Measurements from ENCODE around the gene GPHN. TPM values are rescaled to one million over a fixed set of nuclear protein-coding genes. Genes with fewer than 3 reads are reported as not detected.

GPHN gene
- polyA plus RNA-seq, 2 of the 4 experiments (the other 2 are of a cell fraction) = 12.7 to 15.5 TPM

DNA sequence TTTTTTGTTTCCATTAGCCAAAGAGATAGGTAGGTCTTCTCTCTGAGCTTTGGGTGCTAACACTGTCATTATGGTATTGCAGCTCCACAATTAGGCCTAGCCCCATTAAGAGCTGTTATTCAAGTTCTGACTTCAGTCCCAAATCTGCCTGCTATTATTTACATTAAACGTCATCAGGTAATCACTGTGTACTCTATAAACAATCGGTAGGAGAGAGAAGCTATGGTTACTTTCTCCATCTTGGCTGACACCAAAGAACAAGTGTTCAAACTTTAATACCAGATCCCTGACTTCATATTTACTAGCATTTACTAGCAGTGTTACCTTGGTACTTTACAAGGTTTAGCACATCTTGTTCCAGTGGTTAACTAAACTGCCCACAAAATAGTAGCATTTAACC, 376.2 kb downstream of the GPHN start:
- CTCF ChIA-PET = no interaction called here
- Histone ChIP-seq H3K4me1 (no peaks in the 10 kb centered on the region), H3K27ac (no peak overlapping the region), H3K4me2 (no peak overlapping the region), H3K4me3 (no peak overlapping the region), H3K9me3 (no peaks in the 10 kb centered on the region)
- WGBS (ENCODE audit: missing lambda C conversion rate) = 43% methylated on average over 2 of the region's 2 CpGs
- ATAC-seq (no peak), DNase-seq (ENCODE audit: low read depth in 1 of 2, low spot score in 1 of 2) (no peak), FAIRE-seq (no peak)
- POLR2A ChIA-PET = no interaction called here
- TF ChIP-seq FOXS1 (CRISPR knock-in tag; IDR thresholded peaks at IDR 0.05) (no peak), MAZ (IDR thresholded peaks at IDR 0.05; ENCODE audit: borderline replicate concordance, low read depth, low read length) (no peak), HOXB13 (CRISPR knock-in tag; IDR thresholded peaks at IDR 0.05; ENCODE audit: low read depth) (no peak), ZNF302 (CRISPR knock-in tag; IDR thresholded peaks at IDR 0.05) (no peak), TFCP2L1 (CRISPR knock-in tag; IDR thresholded peaks at IDR 0.05) (no peak), POLR2A (IDR thresholded peaks at IDR 0.05; ENCODE audit: low read length) (no peak), EHMT2 (IDR thresholded peaks at IDR 0.05; ENCODE audit: low read depth) (no peak), HOXB5 (CRISPR knock-in tag; IDR thresholded peaks at IDR 0.05) (no peak), CHD2 (IDR thresholded peaks at IDR 0.05; ENCODE audit: low read length, partially characterized antibody) (no peak)
- TF ChIP-seq, protein P1, sequence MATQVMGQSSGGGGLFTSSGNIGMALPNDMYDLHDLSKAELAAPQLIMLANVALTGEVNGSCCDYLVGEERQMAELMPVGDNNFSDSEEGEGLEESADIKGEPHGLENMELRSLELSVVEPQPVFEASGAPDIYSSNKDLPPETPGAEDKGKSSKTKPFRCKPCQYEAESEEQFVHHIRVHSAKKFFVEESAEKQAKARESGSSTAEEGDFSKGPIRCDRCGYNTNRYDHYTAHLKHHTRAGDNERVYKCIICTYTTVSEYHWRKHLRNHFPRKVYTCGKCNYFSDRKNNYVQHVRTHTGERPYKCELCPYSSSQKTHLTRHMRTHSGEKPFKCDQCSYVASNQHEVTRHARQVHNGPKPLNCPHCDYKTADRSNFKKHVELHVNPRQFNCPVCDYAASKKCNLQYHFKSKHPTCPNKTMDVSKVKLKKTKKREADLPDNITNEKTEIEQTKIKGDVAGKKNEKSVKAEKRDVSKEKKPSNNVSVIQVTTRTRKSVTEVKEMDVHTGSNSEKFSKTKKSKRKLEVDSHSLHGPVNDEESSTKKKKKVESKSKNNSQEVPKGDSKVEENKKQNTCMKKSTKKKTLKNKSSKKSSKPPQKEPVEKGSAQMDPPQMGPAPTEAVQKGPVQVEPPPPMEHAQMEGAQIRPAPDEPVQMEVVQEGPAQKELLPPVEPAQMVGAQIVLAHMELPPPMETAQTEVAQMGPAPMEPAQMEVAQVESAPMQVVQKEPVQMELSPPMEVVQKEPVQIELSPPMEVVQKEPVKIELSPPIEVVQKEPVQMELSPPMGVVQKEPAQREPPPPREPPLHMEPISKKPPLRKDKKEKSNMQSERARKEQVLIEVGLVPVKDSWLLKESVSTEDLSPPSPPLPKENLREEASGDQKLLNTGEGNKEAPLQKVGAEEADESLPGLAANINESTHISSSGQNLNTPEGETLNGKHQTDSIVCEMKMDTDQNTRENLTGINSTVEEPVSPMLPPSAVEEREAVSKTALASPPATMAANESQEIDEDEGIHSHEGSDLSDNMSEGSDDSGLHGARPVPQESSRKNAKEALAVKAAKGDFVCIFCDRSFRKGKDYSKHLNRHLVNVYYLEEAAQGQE (IDR thresholded peaks at IDR 0.05) = no peak
- TF ChIP-seq, protein P2, sequence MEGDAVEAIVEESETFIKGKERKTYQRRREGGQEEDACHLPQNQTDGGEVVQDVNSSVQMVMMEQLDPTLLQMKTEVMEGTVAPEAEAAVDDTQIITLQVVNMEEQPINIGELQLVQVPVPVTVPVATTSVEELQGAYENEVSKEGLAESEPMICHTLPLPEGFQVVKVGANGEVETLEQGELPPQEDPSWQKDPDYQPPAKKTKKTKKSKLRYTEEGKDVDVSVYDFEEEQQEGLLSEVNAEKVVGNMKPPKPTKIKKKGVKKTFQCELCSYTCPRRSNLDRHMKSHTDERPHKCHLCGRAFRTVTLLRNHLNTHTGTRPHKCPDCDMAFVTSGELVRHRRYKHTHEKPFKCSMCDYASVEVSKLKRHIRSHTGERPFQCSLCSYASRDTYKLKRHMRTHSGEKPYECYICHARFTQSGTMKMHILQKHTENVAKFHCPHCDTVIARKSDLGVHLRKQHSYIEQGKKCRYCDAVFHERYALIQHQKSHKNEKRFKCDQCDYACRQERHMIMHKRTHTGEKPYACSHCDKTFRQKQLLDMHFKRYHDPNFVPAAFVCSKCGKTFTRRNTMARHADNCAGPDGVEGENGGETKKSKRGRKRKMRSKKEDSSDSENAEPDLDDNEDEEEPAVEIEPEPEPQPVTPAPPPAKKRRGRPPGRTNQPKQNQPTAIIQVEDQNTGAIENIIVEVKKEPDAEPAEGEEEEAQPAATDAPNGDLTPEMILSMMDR (IDR thresholded peaks at IDR 0.05) = no peak
- TF ChIP-seq, protein P3, sequence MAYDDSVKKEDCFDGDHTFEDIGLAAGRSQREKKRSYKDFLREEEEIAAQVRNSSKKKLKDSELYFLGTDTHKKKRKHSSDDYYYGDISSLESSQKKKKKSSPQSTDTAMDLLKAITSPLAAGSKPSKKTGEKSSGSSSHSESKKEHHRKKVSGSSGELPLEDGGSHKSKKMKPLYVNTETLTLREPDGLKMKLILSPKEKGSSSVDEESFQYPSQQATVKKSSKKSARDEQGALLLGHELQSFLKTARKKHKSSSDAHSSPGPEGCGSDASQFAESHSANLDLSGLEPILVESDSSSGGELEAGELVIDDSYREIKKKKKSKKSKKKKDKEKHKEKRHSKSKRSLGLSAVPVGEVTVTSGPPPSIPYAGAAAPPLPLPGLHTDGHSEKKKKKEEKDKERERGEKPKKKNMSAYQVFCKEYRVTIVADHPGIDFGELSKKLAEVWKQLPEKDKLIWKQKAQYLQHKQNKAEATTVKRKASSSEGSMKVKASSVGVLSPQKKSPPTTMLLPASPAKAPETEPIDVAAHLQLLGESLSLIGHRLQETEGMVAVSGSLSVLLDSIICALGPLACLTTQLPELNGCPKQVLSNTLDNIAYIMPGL (CRISPR knock-in tag; IDR thresholded peaks at IDR 0.05; ENCODE audit: borderline replicate concordance) = no peak
- TF ChIP-seq, protein P4, sequence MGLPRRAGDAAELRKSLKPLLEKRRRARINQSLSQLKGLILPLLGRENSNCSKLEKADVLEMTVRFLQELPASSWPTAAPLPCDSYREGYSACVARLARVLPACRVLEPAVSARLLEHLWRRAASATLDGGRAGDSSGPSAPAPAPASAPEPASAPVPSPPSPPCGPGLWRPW (IDR thresholded peaks at IDR 0.05) = no peak
- TF ChIP-seq, protein P5, sequence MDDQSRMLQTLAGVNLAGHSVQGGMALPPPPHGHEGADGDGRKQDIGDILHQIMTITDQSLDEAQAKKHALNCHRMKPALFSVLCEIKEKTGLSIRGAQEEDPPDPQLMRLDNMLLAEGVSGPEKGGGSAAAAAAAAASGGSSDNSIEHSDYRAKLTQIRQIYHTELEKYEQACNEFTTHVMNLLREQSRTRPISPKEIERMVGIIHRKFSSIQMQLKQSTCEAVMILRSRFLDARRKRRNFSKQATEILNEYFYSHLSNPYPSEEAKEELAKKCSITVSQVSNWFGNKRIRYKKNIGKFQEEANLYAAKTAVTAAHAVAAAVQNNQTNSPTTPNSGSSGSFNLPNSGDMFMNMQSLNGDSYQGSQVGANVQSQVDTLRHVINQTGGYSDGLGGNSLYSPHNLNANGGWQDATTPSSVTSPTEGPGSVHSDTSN (IDR thresholded peaks at IDR 0.05) = no peak
- TF ChIP-seq, protein P6, sequence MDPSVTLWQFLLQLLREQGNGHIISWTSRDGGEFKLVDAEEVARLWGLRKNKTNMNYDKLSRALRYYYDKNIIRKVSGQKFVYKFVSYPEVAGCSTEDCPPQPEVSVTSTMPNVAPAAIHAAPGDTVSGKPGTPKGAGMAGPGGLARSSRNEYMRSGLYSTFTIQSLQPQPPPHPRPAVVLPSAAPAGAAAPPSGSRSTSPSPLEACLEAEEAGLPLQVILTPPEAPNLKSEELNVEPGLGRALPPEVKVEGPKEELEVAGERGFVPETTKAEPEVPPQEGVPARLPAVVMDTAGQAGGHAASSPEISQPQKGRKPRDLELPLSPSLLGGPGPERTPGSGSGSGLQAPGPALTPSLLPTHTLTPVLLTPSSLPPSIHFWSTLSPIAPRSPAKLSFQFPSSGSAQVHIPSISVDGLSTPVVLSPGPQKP (IDR thresholded peaks at IDR 0.05; ENCODE audit: low read depth, low read length) = no peak

DNA sequence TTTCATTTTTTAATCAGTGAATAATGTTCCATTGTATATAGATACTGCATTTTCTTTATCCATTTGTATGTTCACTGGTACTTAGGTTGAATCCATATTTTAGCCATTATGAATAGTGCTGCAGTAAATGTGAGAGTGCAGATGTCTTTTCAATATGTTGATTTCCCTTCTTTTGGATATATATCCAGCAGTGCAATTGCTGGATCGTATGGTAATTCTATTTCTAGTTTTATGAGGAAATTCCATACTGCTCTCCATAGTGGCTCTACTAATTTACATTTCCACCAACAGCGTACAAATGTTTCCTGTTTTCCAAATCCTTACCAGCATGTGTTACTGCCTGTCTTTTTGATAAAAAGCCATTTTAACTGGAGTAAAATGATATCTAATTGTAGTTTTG, 392.8 kb downstream of the GPHN start:
- FAIRE-seq = no peak
- no peaks in the 10 kb centered on the region for H3K4me1 ChIP-seq
- CTCF ChIA-PET = no interaction called here
- H3K9me3 ChIP-seq = no peaks in the 10 kb centered on the region
- no peak overlapping the region for H3K4me2 ChIP-seq
- no peak for ATAC-seq
- H3K27ac ChIP-seq = no peak overlapping the region
- H3K4me3 ChIP-seq = no peak overlapping the region
- POLR2A ChIA-PET = no interaction called here
- 64% methylated on average over 2 of the region's 2 CpGs for WGBS (ENCODE audit: missing lambda C conversion rate)
- DNase-seq (ENCODE audit: low read depth in 1 of 2, low spot score in 1 of 2) = no peak
- TF ChIP-seq RNF2 (IDR thresholded peaks at IDR 0.05; ENCODE audit: borderline replicate concordance, low read depth) (no peak), MAZ (IDR thresholded peaks at IDR 0.05; ENCODE audit: borderline replicate concordance, low read depth, low read length) (no peak), KDM5A (IDR thresholded peaks at IDR 0.05) (no peak), BHLHE40 (IDR thresholded peaks at IDR 0.05; ENCODE audit: low read depth, low read length) (no peak), JUNB (IDR thresholded peaks at IDR 0.05) (no peak)
- TF ChIP-seq, protein P5 (IDR thresholded peaks at IDR 0.05) = no peak
- TF ChIP-seq, protein P6 (IDR thresholded peaks at IDR 0.05; ENCODE audit: low read depth, low read length) = no peak
- TF ChIP-seq, protein P1 (IDR thresholded peaks at IDR 0.05) = no peak

Measured in A549 (cell line).